ENCODE measurements around the gene SYTL1.

The SYTL1 gene

GRCh38 chr1:27391511-27392095 lies 49.8 kb downstream of the SYTL1 start:
- DNase-seq, result no peak

GRCh38 chr1:27392096-27392777 lies 50.4 kb downstream of the SYTL1 start, which contains the start of gene GPR3:
TSS of gene GPR3 (plus strand) at chr1:27392622. CDS start at chr1:27393799, 1,177 bp downstream.
- DNase-seq, result no peak

- no peak for DNase-seq
Measured at GRCh38 chr1:27392778-27393635, 51.2 kb downstream of the SYTL1 start.

- no peak for DNase-seq
Measured at GRCh38 chr1:27393641-27394281, 51.9 kb downstream of the SYTL1 start.

- no peak for DNase-seq
Measured at GRCh38 chr1:27394282-27394658, 52.4 kb downstream of the SYTL1 start.

GRCh38 chr1:27394925-27395324 lies 53.1 kb downstream of the SYTL1 start:
- DNase-seq, result no peak

- DNase-seq, result no peak
Measured at GRCh38 chr1:27395441-27396195, 53.8 kb downstream of the SYTL1 start.

GRCh38 chr1:27397110-27397509 lies 55.3 kb downstream of the SYTL1 start:
- no peak for DNase-seq

- DNase-seq, result no peak
Measured at GRCh38 chr1:27397749-27398148, 55.9 kb downstream of the SYTL1 start.

GRCh38 chr1:27398405-27399149 lies 56.8 kb downstream of the SYTL1 start:
- no peak for DNase-seq

GRCh38 chr1:27399251-27400025 lies 57.6 kb downstream of the SYTL1 start:
- DNase-seq, result no peak

- no peak for DNase-seq
Measured at GRCh38 chr1:27400082-27400962, 58.5 kb downstream of the SYTL1 start.

- no peak for DNase-seq
Measured at GRCh38 chr1:27400963-27401341, 59.1 kb downstream of the SYTL1 start.

- no peak for DNase-seq
Measured at GRCh38 chr1:27402349-27402754, 60.5 kb downstream of the SYTL1 start.

- DNase-seq, result no peak
Measured at GRCh38 chr1:27403065-27403726, 61.4 kb downstream of the SYTL1 start.
